Spleen (tissue), 7 donors: ENCODE results near the gene C14orf180.

ENCODE experiments used
- POLR2A ChIP-seq, 3 donors: fragments of 450-650 bp; IDR thresholded peaks; one replicate each; pipeline ENCODE4 v1.5.1; 2017; ENCODE audit warnings: antibody characterized with exemption in 3 of 3, mild to moderate bottlenecking in 1 of 3
- POLR2AphosphoS5 ChIP-seq, 3 donors: sonication (generic); formaldehyde crosslinking; IDR thresholded peaks; one replicate each; pipeline ENCODE4 v1.5.1; 2017; ENCODE audit warnings: antibody characterized with exemption in 3 of 3
- TF ChIP-seq, protein P1 (sequence below), 11 experiments: fragments of 200-600 bp in 7 of 11; fragments of 450-650 bp in 4 of 11; sonication (generic) in 4 of 11; IDR thresholded peaks in 8 of 11; conservative IDR thresholded peaks in 3 of 11; 1 replicate in 7 of 11; 2 replicates in 4 of 11; pipeline versions ENCODE4 v1.4.0 to v1.8.0; 2016 to 2021; ENCODE audit warnings: antibody characterized with exemption in 11 of 11, inconsistent platforms in 4 of 11, mild to moderate bottlenecking in 1 of 11
- donor health status: DM: no; HTN: no; CAD: no; lungs with moderate emphysema.
- donor health status: DM: no; HTN: no; CAD: no.
- donor health status: DM: no; HTN: no; CAD: no.

DNA sequence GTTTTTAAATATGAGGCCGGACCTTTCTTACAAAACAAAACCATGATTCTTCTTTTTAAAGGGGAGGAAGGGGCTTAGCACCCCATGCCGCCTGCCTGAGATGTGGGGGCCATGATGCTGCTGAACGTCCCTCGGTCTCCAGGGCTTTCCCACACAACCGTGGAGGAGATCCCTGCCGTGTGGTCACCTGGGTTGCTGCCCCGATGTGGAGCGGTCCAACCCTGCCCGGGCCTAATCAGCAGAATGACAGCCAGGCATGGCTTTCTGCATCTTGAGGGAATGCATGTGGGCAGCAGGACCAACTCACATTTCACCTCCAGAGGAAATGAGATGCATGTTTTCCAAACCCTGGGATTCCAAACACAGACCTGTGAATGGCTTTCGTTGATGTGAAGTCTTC lies 48.9 kb upstream of the C14orf180 start:
- TF ChIP-seq, protein P1, sequence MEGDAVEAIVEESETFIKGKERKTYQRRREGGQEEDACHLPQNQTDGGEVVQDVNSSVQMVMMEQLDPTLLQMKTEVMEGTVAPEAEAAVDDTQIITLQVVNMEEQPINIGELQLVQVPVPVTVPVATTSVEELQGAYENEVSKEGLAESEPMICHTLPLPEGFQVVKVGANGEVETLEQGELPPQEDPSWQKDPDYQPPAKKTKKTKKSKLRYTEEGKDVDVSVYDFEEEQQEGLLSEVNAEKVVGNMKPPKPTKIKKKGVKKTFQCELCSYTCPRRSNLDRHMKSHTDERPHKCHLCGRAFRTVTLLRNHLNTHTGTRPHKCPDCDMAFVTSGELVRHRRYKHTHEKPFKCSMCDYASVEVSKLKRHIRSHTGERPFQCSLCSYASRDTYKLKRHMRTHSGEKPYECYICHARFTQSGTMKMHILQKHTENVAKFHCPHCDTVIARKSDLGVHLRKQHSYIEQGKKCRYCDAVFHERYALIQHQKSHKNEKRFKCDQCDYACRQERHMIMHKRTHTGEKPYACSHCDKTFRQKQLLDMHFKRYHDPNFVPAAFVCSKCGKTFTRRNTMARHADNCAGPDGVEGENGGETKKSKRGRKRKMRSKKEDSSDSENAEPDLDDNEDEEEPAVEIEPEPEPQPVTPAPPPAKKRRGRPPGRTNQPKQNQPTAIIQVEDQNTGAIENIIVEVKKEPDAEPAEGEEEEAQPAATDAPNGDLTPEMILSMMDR (IDR thresholded peaks at IDR 0.05 in 8 of 11, conservative IDR thresholded peaks at IDR 0.05 in 3 of 11): no peak
- TF ChIP-seq POLR2AphosphoS5 (IDR thresholded peaks at IDR 0.05) (no peak), POLR2A (IDR thresholded peaks at IDR 0.05) (no peak)
